GM23338 (cell line): Measurements from ENCODE around the gene SLC44A1. TPM values are rescaled to one million over a fixed set of nuclear protein-coding genes. Genes with fewer than 3 reads are reported as not detected.

ENCODE experiments used
- ATAC-seq: fragments of 200-7000 bp; cut with Tn5 transposase; 3 replicates; pipeline ENCODE4 v1.9.1; 2020
- DNase-seq: peaks from one replicate; pipeline ENCODE4 v3.0.0-alpha.2; 2015; ENCODE audit warnings: low spot score
- H2AFZ ChIP-seq: fragments of 200-600 bp; sonication (generic); 2 replicates; pipeline ENCODE4 v1.8.0; 2016; ENCODE audit warnings: antibody characterized with exemption, mild to moderate bottlenecking, moderate library complexity
- H3F3A ChIP-seq: fragments of 200-600 bp; sonication (generic); replicated peaks from 2 replicates; pipeline ENCODE4 v1.8.0; 2017; ENCODE audit warnings: antibody characterized with exemption, mixed run types, low read depth
- H3K27ac ChIP-seq: fragments of 200-600 bp; sonication (generic); 2 replicates; pipeline ENCODE4 v1.6.1; 2016; ENCODE audit warnings: low read depth
- H3K27me3 ChIP-seq: fragments of 200-600 bp; sonication (generic); 2 replicates; pipeline ENCODE4 v1.8.0; 2016; ENCODE audit warnings: mild to moderate bottlenecking, mixed run types, moderate library complexity; ENCODE audit not compliant: insufficient read depth
- H3K36me3 ChIP-seq: fragments of 200-600 bp; sonication (generic); 2 replicates; pipeline ENCODE4 v1.8.0; 2016; ENCODE audit warnings: mild to moderate bottlenecking; ENCODE audit not compliant: insufficient read depth
- H3K4me1 ChIP-seq: fragments of 200-600 bp; sonication (generic); 2 replicates; pipeline ENCODE4 v1.8.0; 2016; ENCODE audit warnings: mild to moderate bottlenecking, moderate library complexity; ENCODE audit not compliant: insufficient read depth
- H3K4me2 ChIP-seq: fragments of 200-600 bp; sonication (generic); 2 replicates; pipeline ENCODE4 v1.7.1; 2017; ENCODE audit warnings: mixed run types
- H3K4me3 ChIP-seq: fragments of 200-600 bp; sonication (generic); 2 replicates; pipeline ENCODE4 v1.6.1; 2016; ENCODE audit warnings: mixed run types
- H3K79me2 ChIP-seq: fragments of 200-600 bp; sonication (generic); replicated peaks from 2 replicates; pipeline ENCODE4 v1.8.0; 2017; ENCODE audit warnings: mild to moderate bottlenecking; ENCODE audit not compliant: insufficient read depth
- H3K9me2 ChIP-seq: fragments of 200-600 bp; sonication (generic); 2 replicates; pipeline ENCODE4 v1.8.0; 2017; ENCODE audit not compliant: insufficient read depth
- H4K20me1 ChIP-seq: fragments of 200-600 bp; sonication (generic); replicated peaks from 2 replicates; pipeline ENCODE4 v1.8.0; 2017; ENCODE audit warnings: mild to moderate bottlenecking; ENCODE audit not compliant: insufficient read depth
- H3K27ac Mint-ChIP-seq: 2 replicates; pipeline ENCODE4 v1.8.0; 2020; ENCODE audit warnings: inconsistent platforms, mild to moderate bottlenecking, moderate library complexity, mixed read lengths
- H3K27me3 Mint-ChIP-seq: 3 replicates; pipeline ENCODE4 v1.8.0; 2022; ENCODE audit warnings: low read depth, mild to moderate bottlenecking, moderate library complexity, mixed read lengths, inconsistent platforms; ENCODE audit not compliant: insufficient read depth, poor library complexity
- H3K36me3 Mint-ChIP-seq: 3 replicates; pipeline ENCODE4 v1.8.0; 2021; ENCODE audit warnings: low read depth, mild to moderate bottlenecking, inconsistent platforms, moderate library complexity, mixed read lengths
- H3K4me1 Mint-ChIP-seq: 3 replicates; pipeline ENCODE4 v1.8.0; 2020; ENCODE audit warnings: mild to moderate bottlenecking, inconsistent platforms, mixed read lengths
- H3K4me3 Mint-ChIP-seq: 3 replicates; pipeline ENCODE4 v1.8.0; 2021; ENCODE audit warnings: moderate library complexity, mild to moderate bottlenecking, inconsistent platforms, mixed read lengths
- H3K9me3 Mint-ChIP-seq: 3 replicates; pipeline ENCODE4 v1.8.0; 2020; ENCODE audit warnings: moderate library complexity, mild to moderate bottlenecking, inconsistent platforms, mixed read lengths
- CREB1 ChIP-seq: fragments of 250-450 bp; sonication (Bioruptor Pico); IDR thresholded peaks from 2 replicates; pipeline ENCODE4 v1.5.0; 2020; ENCODE audit warnings: low read depth, mild to moderate bottlenecking, moderate library complexity
- EZH2 ChIP-seq: fragments of 200-600 bp; sonication (generic); IDR thresholded peaks from one replicate; pipeline ENCODE4 v1.8.0; 2017; ENCODE audit warnings: antibody characterized with exemption, mild to moderate bottlenecking, low read depth; ENCODE audit not compliant: unreplicated experiment
- EZH2phosphoT487 ChIP-seq: fragments of 200-600 bp; sonication (generic); IDR thresholded peaks from one replicate; pipeline ENCODE4 v1.8.1; 2018; ENCODE audit warnings: antibody characterized with exemption; ENCODE audit not compliant: unreplicated experiment
- JUNB ChIP-seq: IDR thresholded peaks from one replicate; pipeline ENCODE4 v1.6.1; 2016; ENCODE audit warnings: antibody characterized with exemption; ENCODE audit not compliant: unreplicated experiment
- NANOG ChIP-seq: IDR thresholded peaks from 2 replicates; pipeline ENCODE4 v1.6.1; 2016; ENCODE audit warnings: antibody characterized with exemption, borderline replicate concordance
- POLR2AphosphoS5 ChIP-seq: IDR thresholded peaks from 2 replicates; pipeline ENCODE4 v1.6.1; 2016; ENCODE audit warnings: antibody characterized with exemption, low read depth
- STAT1 ChIP-seq: IDR thresholded peaks from one replicate; pipeline ENCODE4 v1.6.1; 2016; ENCODE audit warnings: antibody characterized with exemption; ENCODE audit not compliant: unreplicated experiment
- ZNF114 ChIP-seq: fragments of 250-450 bp; sonication (Bioruptor Pico); IDR thresholded peaks from 2 replicates; pipeline ENCODE4 v1.5.0; 2020; ENCODE audit warnings: mild to moderate bottlenecking, moderate library complexity
- ZNF331 ChIP-seq: fragments of 250-450 bp; sonication (Bioruptor Pico); IDR thresholded peaks from 2 replicates; pipeline ENCODE4 v1.5.0; 2020; ENCODE audit warnings: low read depth, mild to moderate bottlenecking, moderate library complexity
- polyA plus RNA-seq: library from polyadenylated mRNA; unstranded; fragments of >200 nt; fragmentation: Nextera tagmentation; extraction: Ambion mirVana; gene quantifications from 2 replicates; pipeline ENCODE4 v1.2.1, GENCODE V29; 2016
- total RNA-seq: library from RNA; depleted of rRNA; stranded (reverse); fragments of >200 nt; shearing (Covaris generic); gene quantifications from 2 replicates; pipeline ENCODE4 v1.2.3, GENCODE V29; 2014
- TF ChIP-seq, protein P1 (sequence below): IDR thresholded peaks from 2 replicates; pipeline ENCODE4 v1.6.1; 2016; ENCODE audit warnings: antibody characterized with exemption
- TF ChIP-seq, protein P2 (sequence below), 2 experiments: fragments of 200-600 bp in 1 of 2; sonication (generic) in 1 of 2; conservative IDR thresholded peaks; 2 replicates each; pipeline versions ENCODE4 v1.5.1 to v1.6.1; 2016 to 2017; ENCODE audit warnings: antibody characterized with exemption in 2 of 2, low read depth in 2 of 2, mild to moderate bottlenecking in 2 of 2, moderate library complexity in 1 of 2
- TF ChIP-seq, protein P3 (sequence below): fragments of 250-450 bp; sonication (Bioruptor Pico); IDR thresholded peaks from 2 replicates; pipeline ENCODE4 v1.5.0; 2020; ENCODE audit warnings: mild to moderate bottlenecking, moderate library complexity
- TF ChIP-seq, protein P4 (sequence below): IDR thresholded peaks from one replicate; pipeline ENCODE4 v1.6.1; 2018; ENCODE audit warnings: antibody characterized with exemption; ENCODE audit not compliant: unreplicated experiment

Gene SLC44A1
- total and polyA plus RNA-seq, 2 experiments from 2014 or later: 14.9 to 75.0 TPM

GRCh38 chr9:105361873-105362272, 117.4 kb downstream of the SLC44A1 start:
- H3K9me3 Mint-ChIP-seq: no peaks in the 10 kb centered on the region
- DNase-seq (no peak), ATAC-seq (no peak)
- TF ChIP-seq, protein P1, sequence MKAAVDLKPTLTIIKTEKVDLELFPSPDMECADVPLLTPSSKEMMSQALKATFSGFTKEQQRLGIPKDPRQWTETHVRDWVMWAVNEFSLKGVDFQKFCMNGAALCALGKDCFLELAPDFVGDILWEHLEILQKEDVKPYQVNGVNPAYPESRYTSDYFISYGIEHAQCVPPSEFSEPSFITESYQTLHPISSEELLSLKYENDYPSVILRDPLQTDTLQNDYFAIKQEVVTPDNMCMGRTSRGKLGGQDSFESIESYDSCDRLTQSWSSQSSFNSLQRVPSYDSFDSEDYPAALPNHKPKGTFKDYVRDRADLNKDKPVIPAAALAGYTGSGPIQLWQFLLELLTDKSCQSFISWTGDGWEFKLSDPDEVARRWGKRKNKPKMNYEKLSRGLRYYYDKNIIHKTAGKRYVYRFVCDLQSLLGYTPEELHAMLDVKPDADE: no peak
- TF ChIP-seq EZH2phosphoT487 (no peak), JUNB (no peak), CREB1 (CRISPR knock-in tag) (no peak), EZH2 (no peak), ZNF114 (no peak), ZNF331 (CRISPR knock-in tag) (no peak), STAT1 (no peak), NANOG (no peak), POLR2AphosphoS5 (no peak)
- TF ChIP-seq, protein P2, sequence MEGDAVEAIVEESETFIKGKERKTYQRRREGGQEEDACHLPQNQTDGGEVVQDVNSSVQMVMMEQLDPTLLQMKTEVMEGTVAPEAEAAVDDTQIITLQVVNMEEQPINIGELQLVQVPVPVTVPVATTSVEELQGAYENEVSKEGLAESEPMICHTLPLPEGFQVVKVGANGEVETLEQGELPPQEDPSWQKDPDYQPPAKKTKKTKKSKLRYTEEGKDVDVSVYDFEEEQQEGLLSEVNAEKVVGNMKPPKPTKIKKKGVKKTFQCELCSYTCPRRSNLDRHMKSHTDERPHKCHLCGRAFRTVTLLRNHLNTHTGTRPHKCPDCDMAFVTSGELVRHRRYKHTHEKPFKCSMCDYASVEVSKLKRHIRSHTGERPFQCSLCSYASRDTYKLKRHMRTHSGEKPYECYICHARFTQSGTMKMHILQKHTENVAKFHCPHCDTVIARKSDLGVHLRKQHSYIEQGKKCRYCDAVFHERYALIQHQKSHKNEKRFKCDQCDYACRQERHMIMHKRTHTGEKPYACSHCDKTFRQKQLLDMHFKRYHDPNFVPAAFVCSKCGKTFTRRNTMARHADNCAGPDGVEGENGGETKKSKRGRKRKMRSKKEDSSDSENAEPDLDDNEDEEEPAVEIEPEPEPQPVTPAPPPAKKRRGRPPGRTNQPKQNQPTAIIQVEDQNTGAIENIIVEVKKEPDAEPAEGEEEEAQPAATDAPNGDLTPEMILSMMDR (conservative IDR thresholded peaks at IDR 0.05; ENCODE audit: low read depth in 2 of 2): no peak
- TF ChIP-seq, protein P3, sequence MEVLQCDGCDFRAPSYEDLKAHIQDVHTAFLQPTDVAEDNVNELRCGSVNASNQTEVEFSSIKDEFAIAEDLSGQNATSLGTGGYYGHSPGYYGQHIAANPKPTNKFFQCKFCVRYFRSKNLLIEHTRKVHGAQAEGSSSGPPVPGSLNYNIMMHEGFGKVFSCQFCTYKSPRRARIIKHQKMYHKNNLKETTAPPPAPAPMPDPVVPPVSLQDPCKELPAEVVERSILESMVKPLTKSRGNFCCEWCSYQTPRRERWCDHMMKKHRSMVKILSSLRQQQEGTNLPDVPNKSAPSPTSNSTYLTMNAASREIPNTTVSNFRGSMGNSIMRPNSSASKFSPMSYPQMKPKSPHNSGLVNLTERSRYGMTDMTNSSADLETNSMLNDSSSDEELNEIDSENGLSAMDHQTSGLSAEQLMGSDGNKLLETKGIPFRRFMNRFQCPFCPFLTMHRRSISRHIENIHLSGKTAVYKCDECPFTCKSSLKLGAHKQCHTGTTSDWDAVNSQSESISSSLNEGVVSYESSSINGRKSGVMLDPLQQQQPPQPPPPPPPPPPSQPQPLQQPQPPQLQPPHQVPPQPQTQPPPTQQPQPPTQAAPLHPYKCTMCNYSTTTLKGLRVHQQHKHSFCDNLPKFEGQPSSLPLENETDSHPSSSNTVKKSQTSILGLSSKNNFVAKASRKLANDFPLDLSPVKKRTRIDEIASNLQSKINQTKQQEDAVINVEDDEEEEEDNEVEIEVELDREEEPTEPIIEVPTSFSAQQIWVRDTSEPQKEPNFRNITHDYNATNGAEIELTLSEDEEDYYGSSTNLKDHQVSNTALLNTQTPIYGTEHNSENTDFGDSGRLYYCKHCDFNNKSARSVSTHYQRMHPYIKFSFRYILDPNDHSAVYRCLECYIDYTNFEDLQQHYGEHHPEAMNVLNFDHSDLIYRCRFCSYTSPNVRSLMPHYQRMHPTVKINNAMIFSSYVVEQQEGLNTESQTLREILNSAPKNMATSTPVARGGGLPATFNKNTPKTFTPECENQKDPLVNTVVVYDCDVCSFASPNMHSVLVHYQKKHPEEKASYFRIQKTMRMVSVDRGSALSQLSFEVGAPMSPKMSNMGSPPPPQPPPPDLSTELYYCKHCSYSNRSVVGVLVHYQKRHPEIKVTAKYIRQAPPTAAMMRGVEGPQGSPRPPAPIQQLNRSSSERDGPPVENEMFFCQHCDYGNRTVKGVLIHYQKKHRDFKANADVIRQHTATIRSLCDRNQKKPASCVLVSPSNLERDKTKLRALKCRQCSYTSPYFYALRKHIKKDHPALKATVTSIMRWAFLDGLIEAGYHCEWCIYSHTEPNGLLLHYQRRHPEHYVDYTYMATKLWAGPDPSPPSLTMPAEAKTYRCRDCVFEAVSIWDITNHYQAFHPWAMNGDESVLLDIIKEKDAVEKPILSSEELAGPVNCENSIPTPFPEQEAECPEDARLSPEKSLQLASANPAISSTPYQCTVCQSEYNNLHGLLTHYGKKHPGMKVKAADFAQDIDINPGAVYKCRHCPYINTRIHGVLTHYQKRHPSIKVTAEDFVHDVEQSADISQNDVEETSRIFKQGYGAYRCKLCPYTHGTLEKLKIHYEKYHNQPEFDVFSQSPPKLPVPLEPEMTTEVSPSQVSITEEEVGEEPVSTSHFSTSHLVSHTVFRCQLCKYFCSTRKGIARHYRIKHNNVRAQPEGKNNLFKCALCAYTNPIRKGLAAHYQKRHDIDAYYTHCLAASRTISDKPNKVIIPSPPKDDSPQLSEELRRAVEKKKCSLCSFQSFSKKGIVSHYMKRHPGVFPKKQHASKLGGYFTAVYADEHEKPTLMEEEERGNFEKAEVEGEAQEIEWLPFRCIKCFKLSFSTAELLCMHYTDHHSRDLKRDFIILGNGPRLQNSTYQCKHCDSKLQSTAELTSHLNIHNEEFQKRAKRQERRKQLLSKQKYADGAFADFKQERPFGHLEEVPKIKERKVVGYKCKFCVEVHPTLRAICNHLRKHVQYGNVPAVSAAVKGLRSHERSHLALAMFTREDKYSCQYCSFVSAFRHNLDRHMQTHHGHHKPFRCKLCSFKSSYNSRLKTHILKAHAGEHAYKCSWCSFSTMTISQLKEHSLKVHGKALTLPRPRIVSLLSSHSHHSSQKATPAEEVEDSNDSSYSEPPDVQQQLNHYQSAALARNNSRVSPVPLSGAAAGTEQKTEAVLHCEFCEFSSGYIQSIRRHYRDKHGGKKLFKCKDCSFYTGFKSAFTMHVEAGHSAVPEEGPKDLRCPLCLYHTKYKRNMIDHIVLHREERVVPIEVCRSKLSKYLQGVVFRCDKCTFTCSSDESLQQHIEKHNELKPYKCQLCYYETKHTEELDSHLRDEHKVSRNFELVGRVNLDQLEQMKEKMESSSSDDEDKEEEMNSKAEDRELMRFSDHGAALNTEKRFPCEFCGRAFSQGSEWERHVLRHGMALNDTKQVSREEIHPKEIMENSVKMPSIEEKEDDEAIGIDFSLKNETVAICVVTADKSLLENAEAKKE (CRISPR knock-in tag): no peak
- TF ChIP-seq, protein P4, sequence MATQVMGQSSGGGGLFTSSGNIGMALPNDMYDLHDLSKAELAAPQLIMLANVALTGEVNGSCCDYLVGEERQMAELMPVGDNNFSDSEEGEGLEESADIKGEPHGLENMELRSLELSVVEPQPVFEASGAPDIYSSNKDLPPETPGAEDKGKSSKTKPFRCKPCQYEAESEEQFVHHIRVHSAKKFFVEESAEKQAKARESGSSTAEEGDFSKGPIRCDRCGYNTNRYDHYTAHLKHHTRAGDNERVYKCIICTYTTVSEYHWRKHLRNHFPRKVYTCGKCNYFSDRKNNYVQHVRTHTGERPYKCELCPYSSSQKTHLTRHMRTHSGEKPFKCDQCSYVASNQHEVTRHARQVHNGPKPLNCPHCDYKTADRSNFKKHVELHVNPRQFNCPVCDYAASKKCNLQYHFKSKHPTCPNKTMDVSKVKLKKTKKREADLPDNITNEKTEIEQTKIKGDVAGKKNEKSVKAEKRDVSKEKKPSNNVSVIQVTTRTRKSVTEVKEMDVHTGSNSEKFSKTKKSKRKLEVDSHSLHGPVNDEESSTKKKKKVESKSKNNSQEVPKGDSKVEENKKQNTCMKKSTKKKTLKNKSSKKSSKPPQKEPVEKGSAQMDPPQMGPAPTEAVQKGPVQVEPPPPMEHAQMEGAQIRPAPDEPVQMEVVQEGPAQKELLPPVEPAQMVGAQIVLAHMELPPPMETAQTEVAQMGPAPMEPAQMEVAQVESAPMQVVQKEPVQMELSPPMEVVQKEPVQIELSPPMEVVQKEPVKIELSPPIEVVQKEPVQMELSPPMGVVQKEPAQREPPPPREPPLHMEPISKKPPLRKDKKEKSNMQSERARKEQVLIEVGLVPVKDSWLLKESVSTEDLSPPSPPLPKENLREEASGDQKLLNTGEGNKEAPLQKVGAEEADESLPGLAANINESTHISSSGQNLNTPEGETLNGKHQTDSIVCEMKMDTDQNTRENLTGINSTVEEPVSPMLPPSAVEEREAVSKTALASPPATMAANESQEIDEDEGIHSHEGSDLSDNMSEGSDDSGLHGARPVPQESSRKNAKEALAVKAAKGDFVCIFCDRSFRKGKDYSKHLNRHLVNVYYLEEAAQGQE: no peak
- Histone ChIP-seq H3K4me2 (no peak overlapping the region), H2AFZ (no peak overlapping the region), H3K79me2 (no peaks in the 10 kb centered on the region), H3K36me3 (no peaks in the 10 kb centered on the region), H4K20me1 (no peaks in the 10 kb centered on the region), H3K27ac (no peak overlapping the region), H3K4me1 (no peaks in the 10 kb centered on the region), H3F3A (no peaks in the 10 kb centered on the region), H3K27me3 (no peaks in the 10 kb centered on the region), H3K9me2 (no peaks in the 10 kb centered on the region), H3K4me3 (no peak overlapping the region)
- H3K36me3 Mint-ChIP-seq: peaks cover 25% of the 10 kb centered on the region; the same call in 2 of the 3 replicates
- peaks cover 4% of the 10 kb centered on the region; the same call in 2 of the 3 replicates for H3K4me1 Mint-ChIP-seq
- H3K27me3 Mint-ChIP-seq: no peaks in the 10 kb centered on the region
- H3K4me3 Mint-ChIP-seq: no peak overlapping the region
- H3K27ac Mint-ChIP-seq: no peak overlapping the region; the same call in 1 of the 2 replicates
